Measurements from ENCODE around the gene SSBP1.
A peak's percentile ranks its signal among the peaks of the same experiment; 100 is the strongest.
"Not testable (repeated sequence)": the region's sequence is repeated elsewhere in the genome, so short reads cannot be mapped to it uniquely, and the experiment has no call there.

The SSBP1 gene

GRCh38 chr7:141770083-141770583, 32.0 kb downstream of the SSBP1 start:
- DNase-seq (ENCODE audit: low read depth), result not testable (repeated sequence)

- DNase-seq (ENCODE audit: low read depth), result no peak
These were observed 38.2 kb downstream of the SSBP1 start, which contains the start of gene TAS2R4 for GRCh38 chr7:141776374-141776773. Gene TAS2R4, plus strand, starts transcription at chr7:141776674. Its CDS starts 1,815 bp downstream, at chr7:141778489.

GRCh38 chr7:141785706-141786552, 47.8 kb downstream of the SSBP1 start:
- DNase-seq (ENCODE audit: low read depth), result peak; percentile 21

GRCh38 chr7:141788296-141788695, 50.1 kb downstream of the SSBP1 start:
- no peak for DNase-seq (ENCODE audit: low read depth)

- no peak for DNase-seq (ENCODE audit: low read depth)
These were observed 51.8 kb downstream of the SSBP1 start, which contains the start of gene TAS2R5 for GRCh38 chr7:141789917-141790316. Gene TAS2R5, plus strand, starts transcription at chr7:141790217. Its CDS starts 145 bp downstream, at chr7:141790362.

- DNase-seq (ENCODE audit: low read depth), result no peak
These were observed 54.4 kb downstream of the SSBP1 start for GRCh38 chr7:141792526-141792925.

Data from stromal cell of bone marrow (primary cell).